HG03066 (cell line): ENCODE measurements around the gene S100A12.

ENCODE experiments used
- ATAC-seq: cut with Tn5 transposase; IDR thresholded peaks from one replicate; pipeline ENCODE4 v1.9.1; 2021; ENCODE audit warnings: low read depth; ENCODE audit not compliant: unreplicated experiment

The S100A12 gene

GRCh38 chr1:153337980-153338853, 37.2 kb downstream of the S100A12 start:
- ATAC-seq, result no peak

GRCh38 chr1:153336650-153337049, 38.8 kb downstream of the S100A12 start:
- ATAC-seq, result no peak

- no peak for ATAC-seq
Measured at GRCh38 chr1:153333902-153334301, 41.5 kb downstream of the S100A12 start.

- no peak for ATAC-seq
Measured at GRCh38 chr1:153324912-153325311, 50.5 kb downstream of the S100A12 start.
